GM19240 (cell line): ENCODE results near the gene HAL.
A peak's percentile ranks its signal among the peaks of the same experiment; 100 is the strongest.

ENCODE experiments used
- DNase-seq: peaks from one replicate; pipeline ENCODE4 v3.0.0; 2011; ENCODE audit warnings: low spot score; ENCODE audit not compliant: insufficient read length

The HAL gene

GRCh38 chr12:96014943-96015599 lies 18.9 kb upstream of the HAL start:
- no peak for DNase-seq

- no peak for DNase-seq
Measured at GRCh38 chr12:96007729-96008128, 11.6 kb upstream of the HAL start.

- DNase-seq: no peak
Measured at GRCh38 chr12:96006727-96007126, 10.6 kb upstream of the HAL start.

GRCh38 chr12:96000858-96001257 lies 4.7 kb upstream of the HAL start:
- no peak for DNase-seq

GRCh38 chr12:95999484-95999883 lies 3.3 kb upstream of the HAL start:
- DNase-seq: no peak

GRCh38 chr12:95998611-95999286 lies 2.6 kb upstream of the HAL start:
- peak; percentile 53 for DNase-seq

GRCh38 chr12:95997911-95998510 lies 1.9 kb upstream of the HAL start:
- DNase-seq: no peak

- no peak for DNase-seq
Measured at GRCh38 chr12:95997276-95997675, 1.1 kb upstream of the HAL start.

GRCh38 chr12:95995238-95996031 lies 709 bp downstream of the HAL start:
- DNase-seq: no peak

- DNase-seq: no peak
Measured at GRCh38 chr12:95994476-95994875, 1.7 kb downstream of the HAL start.

- DNase-seq: no peak
Measured at GRCh38 chr12:95993907-95994306, 2.2 kb downstream of the HAL start.

- DNase-seq: no peak
Measured at GRCh38 chr12:95990136-95990535, 6.0 kb downstream of the HAL start.

- DNase-seq: no peak
Measured at GRCh38 chr12:95989504-95990123, 6.5 kb downstream of the HAL start.

- DNase-seq: no peak
Measured at GRCh38 chr12:95988506-95989275, 7.5 kb downstream of the HAL start.

GRCh38 chr12:95986635-95987570 lies 9.2 kb downstream of the HAL start:
- DNase-seq: no peak

- DNase-seq: no peak
Measured at GRCh38 chr12:95984682-95985081, 11.5 kb downstream of the HAL start.

- DNase-seq: no peak
Measured at GRCh38 chr12:95982602-95983001, 13.5 kb downstream of the HAL start.

- no peak for DNase-seq
Measured at GRCh38 chr12:95980437-95980836, 15.7 kb downstream of the HAL start.

GRCh38 chr12:95978774-95979173 lies 17.4 kb downstream of the HAL start:
- no peak for DNase-seq

- DNase-seq: no peak
Measured at GRCh38 chr12:95978351-95978750, 17.8 kb downstream of the HAL start.
